ENCODE data around the gene NFKBIZ. TPM values are rescaled to one million over a fixed set of nuclear protein-coding genes. Genes with fewer than 3 reads are reported as not detected.

NFKBIZ gene
- total and polyA plus RNA-seq, 9 of the 15 experiments (the other 6 are each of a cell fraction or from before 2014, with no cell fraction given) = 1.2 to 13.7 (median 5.7) TPM

DNA sequence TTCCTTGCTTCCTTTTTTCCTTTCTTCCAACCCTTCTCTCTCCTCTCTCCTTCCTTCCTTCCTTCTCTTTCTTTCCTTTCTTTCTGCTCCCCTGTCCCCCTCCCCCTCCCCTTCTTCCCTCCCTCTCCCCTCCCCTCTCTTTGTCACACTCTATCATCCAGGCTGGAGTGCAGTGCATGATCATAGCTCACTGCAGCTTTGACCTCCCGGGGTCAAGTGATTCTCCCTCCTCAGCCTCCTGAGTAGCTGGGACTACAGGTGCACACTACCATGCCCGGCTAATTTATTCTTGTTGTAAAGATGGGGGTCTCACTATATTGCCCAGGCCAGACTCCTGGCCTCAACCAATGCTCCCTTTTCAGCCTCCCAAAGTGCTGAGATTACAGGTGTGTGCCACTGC is 18.7 kb downstream of the NFKBIZ start:
- TF ChIP-seq DMBX1 (CRISPR knock-in tag; IDR thresholded peaks at IDR 0.05; ENCODE audit: borderline replicate concordance) (no peak), PTTG1 (tag; IDR thresholded peaks at IDR 0.05; ENCODE audit: low read depth) (no peak)
- Histone ChIP-seq H3K9ac (ENCODE audit: insufficient read depth in 1 of 2, low read depth in 2 of 2, low read length in 2 of 2) (no peak overlapping the region), H3K36me3 (ENCODE audit: control insufficient read depth, insufficient read depth, low read length) (no peaks in the 10 kb centered on the region), H3K27ac (ENCODE audit: extremely low read depth, low read depth, low read length) (no peak overlapping the region), H4K20me1 (replicated peaks; ENCODE audit: control insufficient read depth, insufficient read depth, low read length) (no peaks in the 10 kb centered on the region), H3K27me3 (ENCODE audit: control insufficient read depth in 2 of 2, insufficient read depth in 2 of 2, low read length in 2 of 2) (no peaks in the 10 kb centered on the region), H3K9me3 (replicated peaks; ENCODE audit: control insufficient read depth, insufficient read depth, low read depth, low read length) (no peaks in the 10 kb centered on the region), H3K79me2 (ENCODE audit: control insufficient read depth, insufficient read depth, low read length) (no peaks in the 10 kb centered on the region), H3K9me1 (ENCODE audit: control insufficient read depth, insufficient read depth, low read length) (no peaks in the 10 kb centered on the region), H3K4me3 (no peak overlapping the region), H3K4me1 (replicated peaks in 1 of 2; ENCODE audit: control insufficient read depth in 2 of 2, insufficient read depth in 2 of 2, low read length in 2 of 2) (peaks cover 0 to 8% of the 10 kb centered on the region in 2 experiments; a peak in 3 of 5 replicates), H3K4me2 (ENCODE audit: insufficient read depth, low read length) (no peak overlapping the region), H2AFZ (ENCODE audit: low read depth, low read length) (no peak overlapping the region)
- no peak for ATAC-seq
- 75% methylated on average over 2 of the region's 2 CpGs for WGBS (ENCODE audit: insufficient coverage, low coverage, missing lambda C conversion rate)
- intact Hi-C loops (cut with micrococcal nuclease) (no loop called here), in situ Hi-C loops (cut with MboI) (no loop called here)
- no peak for DNase-seq (ENCODE audit: extremely low read depth in 1 of 4, low spot score in 3 of 4)
- ChIA-PET CTCF (ENCODE audit: low intra/inter-chr PET ratio) (no interaction called here), POLR2A (interaction anchor here (0.8 to 1.5 kb wide), 5 partner anchors 11 to 19 kb away, joined by 3 to 7 read pairs (median 3); partner anchors contain the start of gene NFKBIZ)
- FAIRE-seq = no peak
- no TSS peak for BruUV-seq (replicated peaks)

DNA sequence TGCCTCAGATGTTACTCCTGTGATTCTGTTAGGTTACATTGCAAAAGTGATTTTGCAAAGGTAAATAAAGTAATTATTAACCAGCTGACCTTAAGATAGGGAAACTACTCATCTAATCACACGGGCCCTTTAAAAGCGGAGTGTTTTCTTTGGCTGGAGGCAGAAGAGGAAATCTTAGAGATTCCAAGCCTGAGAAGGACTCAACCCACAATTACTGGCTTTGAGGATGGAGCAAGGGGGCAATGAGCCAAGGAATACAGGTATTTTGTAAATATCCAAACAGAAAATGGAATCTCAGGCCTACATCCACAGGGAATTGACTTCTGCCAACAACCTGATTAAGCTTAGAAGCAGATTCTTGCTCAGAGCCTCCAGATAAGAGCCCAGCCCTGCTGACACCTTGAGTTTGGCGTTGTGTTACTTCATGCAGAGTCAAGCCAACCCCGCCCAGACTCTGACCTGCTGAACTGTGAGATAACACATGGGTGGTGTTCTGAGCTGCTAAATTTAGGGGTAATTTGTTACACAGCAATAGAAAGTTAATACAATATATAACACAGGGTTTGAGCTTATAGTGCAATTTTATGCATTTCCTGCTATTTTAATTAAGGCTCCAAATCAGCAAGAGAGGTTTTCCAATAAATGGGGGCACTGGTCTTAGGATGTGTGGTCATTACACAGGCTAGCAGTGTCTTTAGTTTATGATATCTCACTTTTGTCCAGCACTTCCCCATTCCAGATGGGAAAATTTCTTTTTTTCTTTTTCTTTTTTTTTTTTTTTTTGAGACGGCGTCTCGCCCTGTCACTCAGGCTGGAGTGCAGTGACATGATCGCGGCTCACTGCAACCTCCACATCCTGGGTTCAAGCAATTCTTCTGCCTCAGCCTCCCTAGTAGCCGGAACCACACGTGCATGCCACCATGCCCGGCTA is 19.5 kb downstream of the NFKBIZ start:
- intact Hi-C loops (cut with micrococcal nuclease) = no loop called here
- TF ChIP-seq HDAC3 (IDR thresholded peaks at IDR 0.05; ENCODE audit: borderline replicate concordance, partially characterized antibody) (peak; percentile 56), CEBPB (tag; IDR thresholded peaks at IDR 0.05) (peak; percentile 48), KDM4B (IDR thresholded peaks at IDR 0.05; ENCODE audit: borderline replicate concordance in 2 of 2, low read depth in 1 of 2) (no peak), TCF3 (CRISPR knock-in tag; IDR thresholded peaks at IDR 0.05) (peak; percentile 91), ARNT (IDR thresholded peaks at IDR 0.05) (no peak), BRD9 (IDR thresholded peaks at IDR 0.05; ENCODE audit: low read depth, partially characterized antibody) (no peak), RFX7 (CRISPR knock-in tag; IDR thresholded peaks at IDR 0.05) (no peak), NUFIP1 (IDR thresholded peaks at IDR 0.05; ENCODE audit: partially characterized antibody) (no peak), ZNF23 (CRISPR knock-in tag; IDR thresholded peaks at IDR 0.05) (no peak), ZNF274 (IDR thresholded peaks at IDR 0.05; ENCODE audit: borderline replicate concordance, low read depth, low read length) (no peak; the same call in 1 of the 2 replicates), MED1 (CRISPR knock-in tag; IDR thresholded peaks at IDR 0.05; ENCODE audit: borderline replicate concordance) (no peak)
- TF ChIP-seq, protein P1, sequence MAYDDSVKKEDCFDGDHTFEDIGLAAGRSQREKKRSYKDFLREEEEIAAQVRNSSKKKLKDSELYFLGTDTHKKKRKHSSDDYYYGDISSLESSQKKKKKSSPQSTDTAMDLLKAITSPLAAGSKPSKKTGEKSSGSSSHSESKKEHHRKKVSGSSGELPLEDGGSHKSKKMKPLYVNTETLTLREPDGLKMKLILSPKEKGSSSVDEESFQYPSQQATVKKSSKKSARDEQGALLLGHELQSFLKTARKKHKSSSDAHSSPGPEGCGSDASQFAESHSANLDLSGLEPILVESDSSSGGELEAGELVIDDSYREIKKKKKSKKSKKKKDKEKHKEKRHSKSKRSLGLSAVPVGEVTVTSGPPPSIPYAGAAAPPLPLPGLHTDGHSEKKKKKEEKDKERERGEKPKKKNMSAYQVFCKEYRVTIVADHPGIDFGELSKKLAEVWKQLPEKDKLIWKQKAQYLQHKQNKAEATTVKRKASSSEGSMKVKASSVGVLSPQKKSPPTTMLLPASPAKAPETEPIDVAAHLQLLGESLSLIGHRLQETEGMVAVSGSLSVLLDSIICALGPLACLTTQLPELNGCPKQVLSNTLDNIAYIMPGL (CRISPR knock-in tag; IDR thresholded peaks at IDR 0.05) = no peak

More for the DNA sequence above, 19.5 kb downstream of the NFKBIZ start:
- no peak overlapping the region; the same call in 2 of the 3 replicates for H3K27ac ChIP-seq (ENCODE audit: extremely low read depth, low read depth, low read length)
- H3K9me1 ChIP-seq (ENCODE audit: control insufficient read depth, insufficient read depth, low read length) = no peaks in the 10 kb centered on the region
- WGBS (ENCODE audit: insufficient coverage, low coverage, missing lambda C conversion rate) = 43% methylated on average over 9 of the region's 12 CpGs
- CTCF ChIA-PET (ENCODE audit: low intra/inter-chr PET ratio) = no interaction called here
- H4K20me1 ChIP-seq (replicated peaks; ENCODE audit: control insufficient read depth, insufficient read depth, low read length) = no peaks in the 10 kb centered on the region
- ATAC-seq (peak; percentile 98), FAIRE-seq (peak; percentile 84), DNase-seq (ENCODE audit: extremely low read depth in 1 of 4, low spot score in 3 of 4) (peak; percentile 18 to 88 (median 46))
- H3K9ac ChIP-seq (ENCODE audit: insufficient read depth in 1 of 2, low read depth in 2 of 2, low read length in 2 of 2) = no peak overlapping the region
- H3K9me3 ChIP-seq (replicated peaks; ENCODE audit: control insufficient read depth, insufficient read depth, low read depth, low read length) = no peaks in the 10 kb centered on the region
- no peaks in the 10 kb centered on the region for H3K79me2 ChIP-seq (ENCODE audit: control insufficient read depth, insufficient read depth, low read length)
- POLR2A ChIA-PET = interaction anchor here (0.8 to 1.2 kb wide), 4 partner anchors 10 to 19 kb away, joined by 3 to 8 read pairs (median 6); partner anchors contain the start of gene NFKBIZ
- no peaks in the 10 kb centered on the region for H3K36me3 ChIP-seq (ENCODE audit: control insufficient read depth, insufficient read depth, low read length)
- no peaks in the 10 kb centered on the region for H3K27me3 ChIP-seq (ENCODE audit: control insufficient read depth in 2 of 2, insufficient read depth in 2 of 2, low read length in 2 of 2)
- BruUV-seq (replicated peaks) = no TSS peak
- H3K4me3 ChIP-seq = no peak overlapping the region
- H2AFZ ChIP-seq (ENCODE audit: low read depth, low read length) = no peak overlapping the region
- H3K4me1 ChIP-seq (replicated peaks in 1 of 2; ENCODE audit: control insufficient read depth in 2 of 2, insufficient read depth in 2 of 2, low read length in 2 of 2) = peaks cover 0 to 8% of the 10 kb centered on the region in 2 experiments; a peak in 3 of 5 replicates
- in situ Hi-C loops (cut with MboI) = no loop called here
- H3K4me2 ChIP-seq (ENCODE audit: insufficient read depth, low read length) = no peak overlapping the region
